IMR-90 (cell line): ENCODE data around the gene IGFBPL1.

Experiments
- BHLHE40 ChIP-seq: fragments of 150-350 bp; IDR thresholded peaks from 2 replicates; pipeline ENCODE4 v1.6.1; 2016; ENCODE audit warnings: mild to moderate bottlenecking, low read depth, low read length
- CEBPB ChIP-seq: IDR thresholded peaks from 2 replicates; pipeline ENCODE4 v1.6.1; 2012; ENCODE audit warnings: low read depth, low read length, improper control_type of control experiment
- CHD1 ChIP-seq: IDR thresholded peaks from 2 replicates; pipeline ENCODE4 v1.6.1; 2012; ENCODE audit warnings: low read depth, low read length, improper control_type of control experiment
- ELK1 ChIP-seq: fragments of 150-350 bp; IDR thresholded peaks from 2 replicates; pipeline ENCODE4 v1.6.1; 2016; ENCODE audit warnings: low read depth, mild to moderate bottlenecking, low read length, moderate library complexity, borderline replicate concordance
- MAFK ChIP-seq: IDR thresholded peaks from 2 replicates; pipeline ENCODE4 v1.6.1; 2012; ENCODE audit warnings: low read depth, low read length, improper control_type of control experiment
- MAZ ChIP-seq: IDR thresholded peaks from 2 replicates; pipeline ENCODE4 v1.6.1; 2012; ENCODE audit warnings: low read depth, mild to moderate bottlenecking, low read length, improper control_type of control experiment, moderate library complexity, borderline replicate concordance
- POLR2A ChIP-seq: IDR thresholded peaks from 2 replicates; pipeline ENCODE4 v1.6.1; 2012; ENCODE audit warnings: mild to moderate bottlenecking, low read depth, low read length
- RAD21 ChIP-seq: IDR thresholded peaks from 2 replicates; pipeline ENCODE4 v1.6.1; 2012; ENCODE audit warnings: low read length, improper control_type of control experiment
- RFX5 ChIP-seq: IDR thresholded peaks from 2 replicates; pipeline ENCODE4 v1.8.0; 2012; ENCODE audit warnings: low read depth, mild to moderate bottlenecking, low read length, moderate library complexity
- SMC3 ChIP-seq: fragments of 150-350 bp; IDR thresholded peaks from 2 replicates; pipeline ENCODE4 v1.6.1; 2016; ENCODE audit warnings: low read depth, mild to moderate bottlenecking, antibody characterized with exemption, low read length, moderate library complexity
- USF2 ChIP-seq: fragments of 150-350 bp; IDR thresholded peaks from 2 replicates; pipeline ENCODE4 v1.6.1; 2017; ENCODE audit warnings: mild to moderate bottlenecking, antibody characterized with exemption, low read length, low read depth
- TF ChIP-seq, protein P1 (sequence below): conservative IDR thresholded peaks from 2 replicates; pipeline ENCODE4 v1.5.1; 2012; ENCODE audit warnings: mild to moderate bottlenecking, low read depth, low read length, improper control_type of control experiment

GRCh38 chr9:38387751-38388150 lies 36.5 kb downstream of the IGFBPL1 start:
- no peak for TF ChIP-seq BHLHE40
- TF ChIP-seq RAD21, result no peak
- TF ChIP-seq, protein P1, sequence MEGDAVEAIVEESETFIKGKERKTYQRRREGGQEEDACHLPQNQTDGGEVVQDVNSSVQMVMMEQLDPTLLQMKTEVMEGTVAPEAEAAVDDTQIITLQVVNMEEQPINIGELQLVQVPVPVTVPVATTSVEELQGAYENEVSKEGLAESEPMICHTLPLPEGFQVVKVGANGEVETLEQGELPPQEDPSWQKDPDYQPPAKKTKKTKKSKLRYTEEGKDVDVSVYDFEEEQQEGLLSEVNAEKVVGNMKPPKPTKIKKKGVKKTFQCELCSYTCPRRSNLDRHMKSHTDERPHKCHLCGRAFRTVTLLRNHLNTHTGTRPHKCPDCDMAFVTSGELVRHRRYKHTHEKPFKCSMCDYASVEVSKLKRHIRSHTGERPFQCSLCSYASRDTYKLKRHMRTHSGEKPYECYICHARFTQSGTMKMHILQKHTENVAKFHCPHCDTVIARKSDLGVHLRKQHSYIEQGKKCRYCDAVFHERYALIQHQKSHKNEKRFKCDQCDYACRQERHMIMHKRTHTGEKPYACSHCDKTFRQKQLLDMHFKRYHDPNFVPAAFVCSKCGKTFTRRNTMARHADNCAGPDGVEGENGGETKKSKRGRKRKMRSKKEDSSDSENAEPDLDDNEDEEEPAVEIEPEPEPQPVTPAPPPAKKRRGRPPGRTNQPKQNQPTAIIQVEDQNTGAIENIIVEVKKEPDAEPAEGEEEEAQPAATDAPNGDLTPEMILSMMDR, result no peak
- TF ChIP-seq MAZ, result no peak
- no peak for TF ChIP-seq SMC3
- no peak for TF ChIP-seq CEBPB
- no peak for TF ChIP-seq CHD1
- no peak for TF ChIP-seq RFX5
- no peak for TF ChIP-seq ELK1
- no peak for TF ChIP-seq POLR2A
- TF ChIP-seq USF2, result no peak
- TF ChIP-seq MAFK, result no peak
